Upper lobe of right lung (tissue), 1 donor: Measurements from ENCODE around the gene OLFM2. TPM values are rescaled to one million over a fixed set of nuclear protein-coding genes. Genes with fewer than 3 reads are reported as not detected.

Experiments used
- ATAC-seq: fragments of 200-7000 bp; cut with Tn5 transposase; one replicate; pipeline ENCODE4 v1.9.1; 2020; ENCODE audit warnings: mild to moderate bottlenecking, moderate library complexity
- DNase-seq: peaks from one replicate; pipeline ENCODE4 v3.0.0-alpha.2; 2020
- H3K27ac ChIP-seq: fragments of 200-600 bp; one replicate; pipeline ENCODE4 v1.8.0; 2022
- H3K27me3 ChIP-seq: fragments of 200-600 bp; one replicate; pipeline ENCODE4 v1.8.0; 2022; ENCODE audit warnings: mild to moderate bottlenecking
- H3K36me3 ChIP-seq: fragments of 200-600 bp; one replicate; pipeline ENCODE4 v1.8.0; 2022
- H3K4me1 ChIP-seq: fragments of 200-600 bp; one replicate; pipeline ENCODE4 v1.8.0; 2022
- H3K4me3 ChIP-seq: fragments of 200-600 bp; one replicate; pipeline ENCODE4 v1.8.0; 2022; ENCODE audit warnings: mild to moderate bottlenecking
- H3K9me3 ChIP-seq: fragments of 200-600 bp; one replicate; pipeline ENCODE4 v1.8.0; 2022
- intact Hi-C: fragments of 100-400 bp; cut with DNase I; formaldehyde crosslinking; loops from one replicate; pipeline ENCODE4 v1.11.0; 2022
- total RNA-seq: library from RNA; stranded (reverse); fragmentation: NEBNext Ultra II Directional; extraction: Animal tissue kit (Norgen Biotek cat#: 25700); gene quantifications from one replicate; pipeline ENCODE4 v1.2.1, GENCODE V29; 2021
- TF ChIP-seq, protein P1 (sequence below): fragments of 200-600 bp; IDR thresholded peaks from one replicate; pipeline ENCODE4 v1.8.0; 2022; ENCODE audit warnings: antibody characterized with exemption
- donor health status: DM: no; HTN: yes; CAD: no; lungs with severe emphysema.

The OLFM2 gene
- total RNA-seq, 1 donor from 2014 or later: 14.6 TPM

DNA sequence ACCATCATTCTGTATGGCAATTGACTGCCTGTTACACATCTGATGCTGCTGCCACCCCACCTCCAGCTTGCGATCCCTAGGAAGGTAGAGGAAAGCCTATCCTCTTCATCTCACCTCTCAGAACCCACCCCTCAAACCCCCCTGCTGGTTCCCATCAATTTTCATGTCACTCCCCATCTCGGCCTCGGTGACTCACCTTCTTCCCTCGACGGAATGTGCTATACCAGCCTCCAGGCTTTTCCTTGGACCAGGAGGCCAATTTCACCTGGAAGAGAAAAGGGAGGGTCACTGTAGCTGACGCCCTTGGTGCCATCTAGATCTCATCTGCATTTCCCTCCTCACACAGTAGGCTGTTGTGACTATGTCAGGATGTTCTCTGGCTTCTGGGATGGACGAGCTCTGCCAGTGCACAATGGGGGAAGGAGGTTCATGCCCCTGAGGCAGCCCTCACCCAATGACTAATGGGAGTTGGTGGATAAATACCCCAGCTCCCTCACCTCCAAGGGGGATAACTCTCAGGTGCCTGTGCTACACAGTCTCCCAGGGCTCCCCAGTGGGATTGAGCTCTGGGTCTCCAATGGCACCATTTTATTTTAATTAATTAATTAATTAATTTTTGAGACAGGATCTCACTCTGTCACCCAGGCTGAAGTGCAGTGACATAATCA lies 26.4 kb upstream of the OLFM2 start:
- intact Hi-C loops: no loop called here
- DNase-seq (no peak), ATAC-seq (no peak)
- H3K9me3 ChIP-seq: no peaks in the 10 kb centered on the region
- H3K27me3 ChIP-seq: no peaks in the 10 kb centered on the region
- H3K4me3 ChIP-seq: no peak overlapping the region
- TF ChIP-seq, protein P1, sequence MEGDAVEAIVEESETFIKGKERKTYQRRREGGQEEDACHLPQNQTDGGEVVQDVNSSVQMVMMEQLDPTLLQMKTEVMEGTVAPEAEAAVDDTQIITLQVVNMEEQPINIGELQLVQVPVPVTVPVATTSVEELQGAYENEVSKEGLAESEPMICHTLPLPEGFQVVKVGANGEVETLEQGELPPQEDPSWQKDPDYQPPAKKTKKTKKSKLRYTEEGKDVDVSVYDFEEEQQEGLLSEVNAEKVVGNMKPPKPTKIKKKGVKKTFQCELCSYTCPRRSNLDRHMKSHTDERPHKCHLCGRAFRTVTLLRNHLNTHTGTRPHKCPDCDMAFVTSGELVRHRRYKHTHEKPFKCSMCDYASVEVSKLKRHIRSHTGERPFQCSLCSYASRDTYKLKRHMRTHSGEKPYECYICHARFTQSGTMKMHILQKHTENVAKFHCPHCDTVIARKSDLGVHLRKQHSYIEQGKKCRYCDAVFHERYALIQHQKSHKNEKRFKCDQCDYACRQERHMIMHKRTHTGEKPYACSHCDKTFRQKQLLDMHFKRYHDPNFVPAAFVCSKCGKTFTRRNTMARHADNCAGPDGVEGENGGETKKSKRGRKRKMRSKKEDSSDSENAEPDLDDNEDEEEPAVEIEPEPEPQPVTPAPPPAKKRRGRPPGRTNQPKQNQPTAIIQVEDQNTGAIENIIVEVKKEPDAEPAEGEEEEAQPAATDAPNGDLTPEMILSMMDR: no peak
- H3K36me3 ChIP-seq: no peaks in the 10 kb centered on the region
- H3K4me1 ChIP-seq: no peaks in the 10 kb centered on the region
- no peak overlapping the region for H3K27ac ChIP-seq

DNA sequence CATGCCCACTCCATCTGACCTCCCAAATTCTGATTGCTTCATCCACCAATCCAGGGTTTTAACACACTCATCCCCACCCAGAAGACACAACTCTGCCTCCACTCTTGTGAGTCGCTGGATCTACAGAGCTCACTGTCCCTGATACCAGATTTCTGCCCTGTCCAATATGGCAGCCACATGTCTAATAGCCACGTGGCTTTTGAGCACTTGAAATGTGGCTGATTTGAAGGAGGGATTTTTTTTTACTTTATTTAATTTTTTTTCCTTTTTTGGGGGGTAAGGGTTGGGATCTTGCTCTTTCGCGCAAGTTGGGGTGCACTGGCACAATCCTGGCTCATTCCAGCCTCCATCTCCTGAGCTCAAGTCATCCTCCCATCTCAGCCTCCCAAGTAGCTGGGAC lies 24.8 kb upstream of the OLFM2 start:
- no peaks in the 10 kb centered on the region for H3K36me3 ChIP-seq
- DNase-seq (no peak), ATAC-seq (no peak)
- no peaks in the 10 kb centered on the region for H3K9me3 ChIP-seq
- H3K27me3 ChIP-seq: no peaks in the 10 kb centered on the region
- intact Hi-C loops: no loop called here
- TF ChIP-seq, protein P1: no peak
- no peak overlapping the region for H3K27ac ChIP-seq
- H3K4me3 ChIP-seq: no peak overlapping the region
- no peaks in the 10 kb centered on the region for H3K4me1 ChIP-seq

DNA sequence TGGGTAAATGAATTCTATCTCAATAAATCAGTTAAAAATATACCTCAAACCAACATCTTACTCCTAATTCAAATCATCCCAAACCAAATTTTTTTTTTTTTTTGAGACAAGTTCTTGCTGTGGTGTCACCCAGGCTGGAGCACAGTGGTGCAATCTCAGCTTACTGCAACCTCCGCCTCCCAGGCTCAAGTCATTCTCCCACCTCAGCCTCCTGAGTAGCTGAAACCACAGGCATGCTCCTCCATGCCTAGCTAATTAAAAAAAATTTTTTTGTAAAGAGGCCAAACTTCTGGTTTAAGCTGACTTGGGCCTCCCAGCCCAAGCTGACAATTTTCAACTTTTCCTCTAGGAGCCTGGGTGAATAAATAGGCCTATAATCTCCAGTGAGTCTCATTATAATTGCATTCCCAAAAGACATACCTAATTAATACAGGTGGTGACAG lies 22.1 kb upstream of the OLFM2 start:
- intact Hi-C loops: no loop called here
- ATAC-seq (no peak), DNase-seq (no peak)
- no peaks in the 10 kb centered on the region for H3K4me1 ChIP-seq
- TF ChIP-seq, protein P1: no peak
- H3K9me3 ChIP-seq: no peaks in the 10 kb centered on the region
- no peaks in the 10 kb centered on the region for H3K27me3 ChIP-seq
- H3K4me3 ChIP-seq: no peak overlapping the region
- no peak overlapping the region for H3K27ac ChIP-seq
- H3K36me3 ChIP-seq: no peaks in the 10 kb centered on the region

DNA sequence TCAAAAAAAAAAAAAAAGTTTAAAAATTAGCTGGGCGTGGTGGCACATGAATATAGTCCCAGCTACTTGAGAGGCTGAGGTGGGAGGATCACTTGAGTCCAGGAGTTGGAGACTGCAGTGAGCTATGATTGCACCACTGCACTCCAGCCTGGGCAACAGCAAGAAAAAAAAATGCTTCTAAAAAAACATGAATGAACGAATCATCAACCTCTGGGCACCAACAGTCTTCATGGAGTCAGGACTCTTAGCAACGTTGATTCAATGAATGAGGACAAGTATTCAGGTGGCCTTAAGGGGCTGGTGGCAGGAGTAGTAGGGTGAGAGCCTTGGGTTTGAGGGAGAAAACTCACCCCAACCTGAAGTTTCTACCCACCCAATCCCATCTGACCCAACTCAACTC lies 20.6 kb upstream of the OLFM2 start:
- intact Hi-C loops: no loop called here
- no peak for ATAC-seq
- Histone ChIP-seq H3K4me1 (no peaks in the 10 kb centered on the region), H3K9me3 (no peaks in the 10 kb centered on the region), H3K27me3 (no peaks in the 10 kb centered on the region), H3K36me3 (no peaks in the 10 kb centered on the region), H3K27ac (no peak overlapping the region), H3K4me3 (no peak overlapping the region)
- no peak for DNase-seq
- TF ChIP-seq, protein P1: no peak

DNA sequence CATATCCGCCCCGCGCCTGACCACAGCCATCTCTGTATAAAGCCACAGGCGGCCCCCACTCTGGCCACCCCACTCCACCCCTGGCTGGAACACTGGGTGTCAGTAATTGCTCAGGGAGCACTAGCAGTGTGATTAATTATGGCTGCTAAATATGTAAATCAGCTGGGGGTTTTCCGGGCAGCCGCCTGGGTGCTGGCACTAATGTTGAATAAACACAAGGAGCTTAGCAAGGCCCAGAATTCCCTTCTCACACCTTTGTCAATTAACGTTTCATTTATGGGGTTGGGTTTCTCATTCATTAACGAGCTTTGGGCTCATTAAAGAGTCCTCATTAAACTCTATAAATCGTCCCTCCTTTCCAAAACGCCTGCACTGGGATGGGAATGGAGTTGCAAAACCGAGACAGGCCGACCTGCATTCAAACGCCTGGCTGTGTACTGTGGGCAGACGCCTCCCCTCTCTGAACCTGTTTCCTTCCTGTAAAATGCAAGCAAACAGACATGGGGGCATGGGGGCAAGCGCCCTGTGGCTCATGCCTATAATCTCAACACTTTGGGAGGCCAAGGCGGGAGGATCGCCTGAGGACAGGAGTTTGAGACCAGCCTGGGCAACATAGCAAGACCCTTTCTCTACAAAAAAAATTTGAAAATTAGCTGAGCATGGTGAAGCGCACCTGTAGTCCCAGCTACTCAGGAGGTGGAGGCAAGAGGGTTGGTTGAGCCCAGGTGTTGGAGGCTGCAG lies 17.7 kb upstream of the OLFM2 start:
- no peak for DNase-seq
- H3K27ac ChIP-seq: no peak overlapping the region
- intact Hi-C loops: no loop called here

More for the DNA sequence above, 17.7 kb upstream of the OLFM2 start:
- H3K36me3 ChIP-seq: no peaks in the 10 kb centered on the region
- no peaks in the 10 kb centered on the region for H3K9me3 ChIP-seq
- no peaks in the 10 kb centered on the region for H3K4me1 ChIP-seq
- TF ChIP-seq, protein P1: no peak
- no peak overlapping the region for H3K4me3 ChIP-seq
- H3K27me3 ChIP-seq: no peaks in the 10 kb centered on the region
- ATAC-seq: no peak
